SK-N-SH (cell line): ENCODE results near the gene ELMO2. TPM values are rescaled to one million over a fixed set of nuclear protein-coding genes. Genes with fewer than 3 reads are reported as not detected.

Experiments used
- CTCF ChIA-PET: fragments of 300-600, 350-600 bp; formaldehyde crosslinking; extraction: SDS; loops from one replicate; lab custom pipeline; 2021; lab: Yijun Ruan, JAX
- POLR2A ChIA-PET: fragments of 350-600 bp; sonication (Branson Sonifier 250); formaldehyde crosslinking; extraction: SDS; loops from one replicate; lab custom pipeline; 2020; ENCODE audit warnings: antibody characterized with exemption, inconsistent platforms; lab: Yijun Ruan, JAX
- DNase-seq: peaks from one replicate; pipeline ENCODE4 v3.0.0; 2012
- H2AFZ ChIP-seq: fragments of 200-600 bp; sonication (generic); 2 replicates; pipeline ENCODE4 v1.8.1; 2016; ENCODE audit warnings: antibody characterized with exemption, mild to moderate bottlenecking, low read depth
- H3F3A ChIP-seq: fragments of 200-600 bp; sonication (generic); replicated peaks from 2 replicates; pipeline ENCODE3; 2016; ENCODE audit warnings: antibody characterized with exemption, mild to moderate bottlenecking; ENCODE audit not compliant: insufficient read depth
- H3K27ac ChIP-seq, 2 experiments: fragments of 200-500 bp in 1 of 2; fragments of 200-600 bp in 1 of 2; sonication (Bioruptor generic) in 1 of 2; sonication (generic), shearing (Covaris generic) in 1 of 2; 2 replicates each; pipeline versions ENCODE4 v1.5.1 to v1.6.1; 2014 to 2016; ENCODE audit warnings: low read depth in 2 of 2, inconsistent platforms in 1 of 2, low read length in 1 of 2, mild to moderate bottlenecking in 1 of 2, mixed read lengths in 1 of 2
- H3K27me3 ChIP-seq: fragments of 200-600 bp; sonication (generic), shearing (Covaris generic); 2 replicates; pipeline ENCODE4 v1.6.1; 2016; ENCODE audit warnings: mixed run types; ENCODE audit not compliant: insufficient read depth
- H3K36me3 ChIP-seq, 2 experiments: fragments of 200-500 bp in 1 of 2; fragments of 200-600 bp in 1 of 2; sonication (Bioruptor generic) in 1 of 2; sonication (generic) in 1 of 2; replicated peaks in 1 of 2; 2 replicates each; pipeline versions ENCODE3 to v1.5.1; 2014 to 2016; ENCODE audit warnings: low read length in 1 of 2, mild to moderate bottlenecking in 1 of 2; ENCODE audit not compliant: insufficient read depth in 2 of 2, control insufficient read depth in 1 of 2
- H3K4me1 ChIP-seq, 2 experiments: fragments of 200-500 bp in 1 of 2; fragments of 200-600 bp in 1 of 2; sonication (Bioruptor generic) in 1 of 2; sonication (generic), shearing (Covaris generic) in 1 of 2; 2 replicates each; pipeline versions ENCODE4 v1.5.1 to v1.6.1; 2014 to 2016; ENCODE audit warnings: low read depth in 1 of 2, low read length in 1 of 2, mixed run types in 1 of 2; ENCODE audit not compliant: insufficient read depth in 2 of 2, control insufficient read depth in 1 of 2
- H3K4me2 ChIP-seq: fragments of 200-600 bp; sonication (generic), shearing (Covaris generic); 2 replicates; pipeline ENCODE4 v1.6.1; 2017; ENCODE audit warnings: mixed run types
- H3K4me3 ChIP-seq, 2 experiments: fragments of 200-500 bp in 1 of 2; fragments of 200-600 bp in 1 of 2; sonication (Bioruptor generic) in 1 of 2; sonication (generic), shearing (Covaris generic) in 1 of 2; 2 replicates each; pipeline versions ENCODE4 v1.5.1 to v1.8.1; 2014 to 2016; ENCODE audit warnings: low read depth in 2 of 2, inconsistent platforms in 1 of 2, low read length in 1 of 2, mild to moderate bottlenecking in 1 of 2, mixed read lengths in 1 of 2, moderate library complexity in 1 of 2
- H3K79me2 ChIP-seq: fragments of 200-600 bp; sonication (generic); 2 replicates; pipeline ENCODE4 v1.8.1; 2017; ENCODE audit warnings: mild to moderate bottlenecking; ENCODE audit not compliant: insufficient read depth
- H3K9ac ChIP-seq: fragments of 200-600 bp; sonication (generic); 2 replicates; pipeline ENCODE4 v1.6.1; 2017; ENCODE audit warnings: mixed run types
- H3K9me2 ChIP-seq: fragments of 200-600 bp; sonication (generic); 2 replicates; pipeline ENCODE4 v1.6.1; 2017; ENCODE audit warnings: mixed run types
- H3K9me3 ChIP-seq: fragments of 200-600 bp; sonication (generic); 2 replicates; pipeline ENCODE4 v1.6.1; 2017; ENCODE audit warnings: mixed run types, mild to moderate bottlenecking, moderate library complexity
- H4K20me1 ChIP-seq: fragments of 200-600 bp; sonication (generic); 2 replicates; pipeline ENCODE4 v1.6.1; 2017; ENCODE audit warnings: mild to moderate bottlenecking, mixed run types; ENCODE audit not compliant: insufficient read depth
- ELF1 ChIP-seq: IDR thresholded peaks from 2 replicates; pipeline ENCODE4 v1.4.0; 2012
- EP300 ChIP-seq, 2 experiments: IDR thresholded peaks; 2 replicates each; pipeline versions ENCODE4 v1.4.0 to v1.6.1; 2012; ENCODE audit warnings: borderline replicate concordance in 1 of 2, low read depth in 1 of 2, low read length in 1 of 2
- FOSL2 ChIP-seq: IDR thresholded peaks from 2 replicates; pipeline ENCODE4 v1.4.0; 2012; ENCODE audit warnings: low read depth, mild to moderate bottlenecking, moderate library complexity, borderline replicate concordance
- FOXJ3 ChIP-seq: sonication (generic); formaldehyde crosslinking; IDR thresholded peaks from 2 replicates; pipeline ENCODE4 v1.5.1; 2020; ENCODE audit warnings: mild to moderate bottlenecking, missing genetic modification reagents
- GABPA ChIP-seq: IDR thresholded peaks from 2 replicates; pipeline ENCODE4 v1.4.0; 2012; ENCODE audit warnings: low read depth, mild to moderate bottlenecking
- IRF3 ChIP-seq: fragments of 150-350 bp; IDR thresholded peaks from 2 replicates; pipeline ENCODE4 v1.6.1; 2016; ENCODE audit warnings: mild to moderate bottlenecking, low read depth, low read length
- MAX ChIP-seq: IDR thresholded peaks from 2 replicates; pipeline ENCODE4 v1.4.0; 2012; ENCODE audit warnings: low read depth
- MEF2A ChIP-seq: IDR thresholded peaks from 2 replicates; pipeline ENCODE4 v1.4.0; 2012; ENCODE audit warnings: low read depth, borderline replicate concordance
- MXI1 ChIP-seq: IDR thresholded peaks from 2 replicates; pipeline ENCODE4 v1.6.1; 2012; ENCODE audit warnings: mild to moderate bottlenecking, low read depth, low read length, improper control_type of control experiment
- PBX3 ChIP-seq: IDR thresholded peaks from 2 replicates; pipeline ENCODE4; 2012
- POLR2AphosphoS5 ChIP-seq: IDR thresholded peaks from 2 replicates; pipeline ENCODE4 v1.6.1; 2012; ENCODE audit warnings: low read depth, low read length
- RAD21 ChIP-seq: IDR thresholded peaks from 2 replicates; pipeline ENCODE4 v1.6.1; 2012; ENCODE audit warnings: mild to moderate bottlenecking, low read length
- RCOR1 ChIP-seq: fragments of 150-350 bp; IDR thresholded peaks from 2 replicates; pipeline ENCODE4 v1.6.1; 2017; ENCODE audit warnings: antibody characterized with exemption, low read length
- RFX5 ChIP-seq: IDR thresholded peaks from 2 replicates; pipeline ENCODE4 v1.6.1; 2012; ENCODE audit warnings: mild to moderate bottlenecking, improper control_type of control experiment, low read length
- RXRA ChIP-seq: IDR thresholded peaks from 2 replicates; pipeline ENCODE4 v1.4.0; 2012; ENCODE audit warnings: low read depth, mild to moderate bottlenecking, borderline replicate concordance
- TEAD4 ChIP-seq: IDR thresholded peaks from 2 replicates; pipeline ENCODE4 v1.4.0; 2012; ENCODE audit warnings: mild to moderate bottlenecking, borderline replicate concordance; ENCODE audit not compliant: insufficient read depth
- YY1 ChIP-seq: IDR thresholded peaks from 2 replicates; pipeline ENCODE4 v1.4.0; 2012; ENCODE audit warnings: low read depth, mild to moderate bottlenecking
- WGBS: methylation state at CpG from one replicate; pipeline ENCODE4 v1.1.6; 2017; ENCODE audit warnings: low lambda C conversion rate; 5-methylcytosine and 5-hydroxymethylcytosine counted together
- polyA plus RNA-seq, 3 experiments: library from polyadenylated mRNA; depleted of rRNA; stranded (reverse); fragments of >200 nt; gene quantifications; 2 replicates each; pipeline ENCODE4 v1.2.3, GENCODE V29; 2012
- TF ChIP-seq, protein P1 (sequence below): IDR thresholded peaks from 2 replicates; pipeline ENCODE4 v1.6.1; 2012; ENCODE audit warnings: mild to moderate bottlenecking, low read depth, low read length, moderate library complexity

ELMO2 gene
- polyA plus RNA-seq, 1 of the 3 experiments (the other 2 are of a cell fraction), result 32.1 TPM

DNA sequence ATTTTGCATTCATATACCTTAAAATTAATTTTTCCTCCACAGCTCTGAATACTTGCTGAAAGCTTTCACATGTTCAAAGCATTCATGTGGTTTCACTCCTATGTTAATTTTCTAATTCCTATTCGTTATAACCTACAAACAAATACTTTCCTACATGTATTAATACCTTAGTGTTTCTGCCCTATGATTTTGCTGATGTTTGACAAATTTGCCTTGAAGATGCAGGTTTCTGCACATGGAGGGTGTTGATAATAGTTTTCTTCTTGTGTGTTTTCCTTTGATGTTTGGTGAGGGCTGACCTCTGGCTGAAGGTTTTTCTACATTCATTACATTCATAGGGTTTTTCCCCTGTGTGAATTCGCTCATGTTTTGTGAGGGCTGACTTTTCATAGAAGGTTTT lies 49.3 kb upstream of the ELMO2 start:
- H3F3A ChIP-seq, result no peaks in the 10 kb centered on the region
- no peaks in the 10 kb centered on the region for H3K9me3 ChIP-seq
- no peak overlapping the region for H2AFZ ChIP-seq
- no peaks in the 10 kb centered on the region for H3K27me3 ChIP-seq
- H3K79me2 ChIP-seq, result no peaks in the 10 kb centered on the region
- no peak for DNase-seq
- H3K9ac ChIP-seq, result no peak overlapping the region
- ChIA-PET CTCF (no interaction called here), POLR2A (no interaction called here)
- no peak overlapping the region for H3K4me2 ChIP-seq
- no peak overlapping the region for H3K4me3 ChIP-seq
- no peaks in the 10 kb centered on the region for H4K20me1 ChIP-seq
- peaks cover 0 to 4% of the 10 kb centered on the region in 2 experiments; a peak in 1 of 4 replicates for H3K4me1 ChIP-seq
- H3K27ac ChIP-seq, result no peak overlapping the region
- TF ChIP-seq EP300 (IDR thresholded peaks at IDR 0.05; ENCODE audit: borderline replicate concordance in 1 of 2, low read depth in 1 of 2, low read length in 1 of 2) (no peak), POLR2AphosphoS5 (no peak), RCOR1 (no peak), IRF3 (no peak), RFX5 (no peak), MEF2A (no peak), MAX (no peak), PBX3 (no peak), TEAD4 (no peak), FOSL2 (no peak), FOXJ3 (CRISPR knock-in tag) (no peak), YY1 (no peak)
- no peaks in the 10 kb centered on the region for H3K9me2 ChIP-seq
- no peaks in the 10 kb centered on the region for H3K36me3 ChIP-seq
- WGBS, result 25% methylated on average over 2 of the region's 2 CpGs

GRCh38 chr20:46446851-46447250 lies 40.4 kb upstream of the ELMO2 start:
- Histone ChIP-seq H3K4me2 (no peak overlapping the region), H3K9me2 (no peaks in the 10 kb centered on the region), H3K27ac (no peak overlapping the region), H3F3A (no peaks in the 10 kb centered on the region), H2AFZ (no peak overlapping the region), H3K79me2 (no peaks in the 10 kb centered on the region), H3K4me1 (peaks cover 0 to 2% of the 10 kb centered on the region in 2 experiments; a peak in 1 of 4 replicates), H3K9ac (no peak overlapping the region), H3K36me3 (no peaks in the 10 kb centered on the region), H4K20me1 (no peaks in the 10 kb centered on the region), H3K27me3 (no peaks in the 10 kb centered on the region; the same call in 1 of the 2 replicates), H3K9me3 (no peaks in the 10 kb centered on the region), H3K4me3 (no peak overlapping the region)
- no peak for DNase-seq
- TF ChIP-seq ELF1 (no peak), MXI1 (no peak), MEF2A (no peak), TEAD4 (no peak), MAX (no peak), IRF3 (no peak), GABPA (no peak), RXRA (no peak), PBX3 (no peak), FOXJ3 (CRISPR knock-in tag) (no peak), RAD21 (no peak)
- TF ChIP-seq, protein P1, sequence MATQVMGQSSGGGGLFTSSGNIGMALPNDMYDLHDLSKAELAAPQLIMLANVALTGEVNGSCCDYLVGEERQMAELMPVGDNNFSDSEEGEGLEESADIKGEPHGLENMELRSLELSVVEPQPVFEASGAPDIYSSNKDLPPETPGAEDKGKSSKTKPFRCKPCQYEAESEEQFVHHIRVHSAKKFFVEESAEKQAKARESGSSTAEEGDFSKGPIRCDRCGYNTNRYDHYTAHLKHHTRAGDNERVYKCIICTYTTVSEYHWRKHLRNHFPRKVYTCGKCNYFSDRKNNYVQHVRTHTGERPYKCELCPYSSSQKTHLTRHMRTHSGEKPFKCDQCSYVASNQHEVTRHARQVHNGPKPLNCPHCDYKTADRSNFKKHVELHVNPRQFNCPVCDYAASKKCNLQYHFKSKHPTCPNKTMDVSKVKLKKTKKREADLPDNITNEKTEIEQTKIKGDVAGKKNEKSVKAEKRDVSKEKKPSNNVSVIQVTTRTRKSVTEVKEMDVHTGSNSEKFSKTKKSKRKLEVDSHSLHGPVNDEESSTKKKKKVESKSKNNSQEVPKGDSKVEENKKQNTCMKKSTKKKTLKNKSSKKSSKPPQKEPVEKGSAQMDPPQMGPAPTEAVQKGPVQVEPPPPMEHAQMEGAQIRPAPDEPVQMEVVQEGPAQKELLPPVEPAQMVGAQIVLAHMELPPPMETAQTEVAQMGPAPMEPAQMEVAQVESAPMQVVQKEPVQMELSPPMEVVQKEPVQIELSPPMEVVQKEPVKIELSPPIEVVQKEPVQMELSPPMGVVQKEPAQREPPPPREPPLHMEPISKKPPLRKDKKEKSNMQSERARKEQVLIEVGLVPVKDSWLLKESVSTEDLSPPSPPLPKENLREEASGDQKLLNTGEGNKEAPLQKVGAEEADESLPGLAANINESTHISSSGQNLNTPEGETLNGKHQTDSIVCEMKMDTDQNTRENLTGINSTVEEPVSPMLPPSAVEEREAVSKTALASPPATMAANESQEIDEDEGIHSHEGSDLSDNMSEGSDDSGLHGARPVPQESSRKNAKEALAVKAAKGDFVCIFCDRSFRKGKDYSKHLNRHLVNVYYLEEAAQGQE, result no peak
- 67% methylated on average over 5 of the region's 5 CpGs for WGBS
- ChIA-PET CTCF (interaction anchor here (1.1 kb wide), 1 partner anchor 9 kb away, joined by 3 read pairs; no protein-coding TSS in a partner anchor), POLR2A (no interaction called here)
